Colonic mucosa (tissue), 4 donors: Measurements from ENCODE around the gene GAS6. TPM values are rescaled to one million over a fixed set of nuclear protein-coding genes. Genes with fewer than 3 reads are reported as not detected.
A peak's percentile ranks its signal among the peaks of the same experiment; 100 is the strongest.

Source experiments
- DNase-seq: peaks from one replicate; pipeline ENCODE4 v3.0.0-alpha.2; 2020
- H3K27ac ChIP-seq: fragments of 200-600 bp; one replicate; pipeline ENCODE4 v1.8.0; 2021
- H3K27me3 ChIP-seq: fragments of 200-600 bp; one replicate; pipeline ENCODE4 v1.8.0; 2021
- H3K36me3 ChIP-seq: fragments of 200-600 bp; one replicate; pipeline ENCODE4 v1.8.0; 2021
- H3K4me1 ChIP-seq: fragments of 200-600 bp; one replicate; pipeline ENCODE4 v1.8.0; 2021; ENCODE audit warnings: mild to moderate bottlenecking
- H3K4me3 ChIP-seq: fragments of 200-600 bp; one replicate; pipeline ENCODE4 v1.8.0; 2021
- H3K9ac ChIP-seq, 2 donors: one replicate each; pipeline ENCODE4 v1.7.0; 2013; ENCODE audit warnings: control low read depth in 2 of 2, low read depth in 2 of 2, low read length in 2 of 2
- H3K9me3 ChIP-seq: fragments of 200-600 bp; one replicate; pipeline ENCODE4 v1.8.0; 2021
- intact Hi-C: fragments of 100-400 bp; cut with DNase I; formaldehyde crosslinking; loops from one replicate; pipeline ENCODE4 v1.14.1; 2022
- total RNA-seq, 2 donors: library from RNA; stranded (reverse); fragmentation: NEBNext Ultra II Directional in 1 of 2; extraction: Animal tissue kit (Norgen Biotek cat#: 25700) in 1 of 2; gene quantifications; one replicate each; pipeline ENCODE4 v1.2.1, GENCODE V29; 2021
- TF ChIP-seq, protein P1 (sequence below): fragments of 200-600 bp; IDR thresholded peaks from one replicate; pipeline ENCODE4 v1.8.0; 2022; ENCODE audit warnings: antibody characterized with exemption, mild to moderate bottlenecking
- donor health status: healthy.
- donor health status: DM: no; HTN: no; CAD: no.
- donor health status: DM: no; HTN: no; CAD: no.

GAS6 gene
- total RNA-seq, 2 donors from 2014 or later: 118 to 121 TPM

DNA sequence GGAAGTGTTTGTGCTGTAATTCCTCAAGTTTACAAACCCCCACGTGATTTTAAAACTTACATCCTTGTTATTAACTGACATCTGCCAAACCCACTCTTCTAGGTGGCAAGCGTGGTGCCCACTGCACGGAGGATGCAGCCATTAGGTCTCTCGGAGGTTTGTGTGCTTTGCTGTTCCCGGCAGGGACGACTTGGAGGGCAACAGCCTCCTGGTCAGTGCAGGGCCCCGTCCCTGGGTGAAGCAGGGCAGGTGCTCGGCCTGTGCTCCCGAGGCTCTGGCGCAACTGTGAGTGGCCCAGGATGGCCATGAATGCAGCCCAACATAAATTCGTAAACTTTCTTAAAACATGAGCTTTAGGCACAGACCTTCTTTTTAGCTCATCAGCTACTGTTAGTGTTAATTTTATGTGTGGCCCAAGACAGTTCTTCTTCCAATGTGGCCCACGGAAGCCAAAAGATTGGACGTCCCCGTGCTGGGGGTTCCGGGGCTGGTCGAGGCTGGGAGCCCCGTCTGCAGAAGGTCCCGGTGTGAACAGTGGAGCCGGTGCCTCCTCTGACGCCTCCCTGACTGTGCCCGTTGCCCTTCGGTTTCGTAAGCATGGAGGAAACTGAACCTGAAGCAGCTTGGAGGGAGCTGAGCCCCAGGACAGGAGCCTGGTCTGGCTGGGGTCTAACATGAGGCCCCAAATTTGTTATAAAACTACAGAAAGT lies 11.9 kb downstream of the GAS6 start:
- TF ChIP-seq, protein P1, sequence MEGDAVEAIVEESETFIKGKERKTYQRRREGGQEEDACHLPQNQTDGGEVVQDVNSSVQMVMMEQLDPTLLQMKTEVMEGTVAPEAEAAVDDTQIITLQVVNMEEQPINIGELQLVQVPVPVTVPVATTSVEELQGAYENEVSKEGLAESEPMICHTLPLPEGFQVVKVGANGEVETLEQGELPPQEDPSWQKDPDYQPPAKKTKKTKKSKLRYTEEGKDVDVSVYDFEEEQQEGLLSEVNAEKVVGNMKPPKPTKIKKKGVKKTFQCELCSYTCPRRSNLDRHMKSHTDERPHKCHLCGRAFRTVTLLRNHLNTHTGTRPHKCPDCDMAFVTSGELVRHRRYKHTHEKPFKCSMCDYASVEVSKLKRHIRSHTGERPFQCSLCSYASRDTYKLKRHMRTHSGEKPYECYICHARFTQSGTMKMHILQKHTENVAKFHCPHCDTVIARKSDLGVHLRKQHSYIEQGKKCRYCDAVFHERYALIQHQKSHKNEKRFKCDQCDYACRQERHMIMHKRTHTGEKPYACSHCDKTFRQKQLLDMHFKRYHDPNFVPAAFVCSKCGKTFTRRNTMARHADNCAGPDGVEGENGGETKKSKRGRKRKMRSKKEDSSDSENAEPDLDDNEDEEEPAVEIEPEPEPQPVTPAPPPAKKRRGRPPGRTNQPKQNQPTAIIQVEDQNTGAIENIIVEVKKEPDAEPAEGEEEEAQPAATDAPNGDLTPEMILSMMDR: no peak
- Histone ChIP-seq H3K4me1 (peaks cover 52% of the 10 kb centered on the region), H3K9me3 (no peaks in the 10 kb centered on the region), H3K27ac (no peak overlapping the region), H3K27me3 (no peaks in the 10 kb centered on the region), H3K4me3 (no peak overlapping the region), H3K36me3 (no peaks in the 10 kb centered on the region), H3K9ac (no peak overlapping the region)
- intact Hi-C loops: no loop called here
- no peak for DNase-seq

DNA sequence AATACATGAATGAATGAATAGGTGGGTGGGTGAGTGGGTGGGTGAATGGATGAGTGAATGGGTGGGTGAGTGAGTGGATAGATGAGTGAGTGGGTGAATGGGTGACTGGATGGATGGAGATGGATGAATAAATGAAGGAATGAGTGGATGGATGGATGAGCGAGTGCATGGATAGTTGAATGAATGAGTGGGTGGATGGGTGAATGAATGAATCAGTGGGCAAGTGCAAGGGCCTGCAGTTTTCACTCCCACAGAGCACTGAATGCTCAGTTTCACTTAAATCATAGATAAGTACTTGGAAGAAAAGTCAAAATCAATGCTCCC lies 12.4 kb downstream of the GAS6 start:
- Histone ChIP-seq H3K4me3 (no peak overlapping the region), H3K4me1 (peaks cover 47% of the 10 kb centered on the region), H3K9ac (no peak overlapping the region), H3K27ac (no peak overlapping the region), H3K9me3 (no peaks in the 10 kb centered on the region), H3K36me3 (no peaks in the 10 kb centered on the region), H3K27me3 (no peaks in the 10 kb centered on the region)
- TF ChIP-seq, protein P1: no peak
- no peak for DNase-seq
- intact Hi-C loops: no loop called here

DNA sequence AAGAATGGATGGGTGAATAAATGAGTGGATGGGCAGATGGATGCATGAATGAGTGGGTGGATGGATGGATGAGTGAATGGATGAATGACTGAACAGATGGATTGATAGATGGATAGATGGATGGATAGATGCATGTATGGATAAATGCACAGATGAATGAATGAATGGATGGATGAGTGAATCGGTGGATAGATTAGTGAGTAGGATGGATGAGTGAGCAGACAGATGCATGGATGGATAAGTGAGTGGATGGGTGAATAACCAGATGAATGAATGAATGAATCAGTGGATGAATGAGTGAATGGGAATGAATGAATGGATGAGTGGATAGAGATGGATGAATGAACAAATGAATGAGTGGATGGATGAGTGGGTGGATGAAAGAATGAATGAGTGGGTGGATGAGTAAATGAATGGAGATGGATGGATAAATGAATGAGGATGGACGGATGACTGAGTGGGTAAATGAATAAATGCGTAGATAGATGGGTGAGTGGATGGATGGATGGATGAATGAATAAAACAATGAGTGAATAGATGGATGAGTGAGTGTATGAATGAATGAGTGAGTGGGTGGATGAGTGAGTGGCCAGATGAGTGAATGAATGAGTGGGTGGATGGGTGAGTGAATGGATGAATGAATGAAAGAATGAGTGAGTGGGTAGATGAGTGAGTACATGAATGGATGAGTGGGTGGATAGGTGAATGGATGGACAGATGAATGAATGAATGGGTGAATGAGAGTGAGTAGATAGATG lies 13.0 kb downstream of the GAS6 start:
- intact Hi-C loops: no loop called here
- H3K9me3 ChIP-seq: no peaks in the 10 kb centered on the region
- peak; percentile 2 for DNase-seq
- TF ChIP-seq, protein P1: no peak
- no peak overlapping the region for H3K9ac ChIP-seq
- no peak overlapping the region for H3K4me3 ChIP-seq
- H3K36me3 ChIP-seq: no peaks in the 10 kb centered on the region
- H3K27me3 ChIP-seq: no peaks in the 10 kb centered on the region
- H3K4me1 ChIP-seq: peaks cover 41% of the 10 kb centered on the region
- no peak overlapping the region for H3K27ac ChIP-seq

DNA sequence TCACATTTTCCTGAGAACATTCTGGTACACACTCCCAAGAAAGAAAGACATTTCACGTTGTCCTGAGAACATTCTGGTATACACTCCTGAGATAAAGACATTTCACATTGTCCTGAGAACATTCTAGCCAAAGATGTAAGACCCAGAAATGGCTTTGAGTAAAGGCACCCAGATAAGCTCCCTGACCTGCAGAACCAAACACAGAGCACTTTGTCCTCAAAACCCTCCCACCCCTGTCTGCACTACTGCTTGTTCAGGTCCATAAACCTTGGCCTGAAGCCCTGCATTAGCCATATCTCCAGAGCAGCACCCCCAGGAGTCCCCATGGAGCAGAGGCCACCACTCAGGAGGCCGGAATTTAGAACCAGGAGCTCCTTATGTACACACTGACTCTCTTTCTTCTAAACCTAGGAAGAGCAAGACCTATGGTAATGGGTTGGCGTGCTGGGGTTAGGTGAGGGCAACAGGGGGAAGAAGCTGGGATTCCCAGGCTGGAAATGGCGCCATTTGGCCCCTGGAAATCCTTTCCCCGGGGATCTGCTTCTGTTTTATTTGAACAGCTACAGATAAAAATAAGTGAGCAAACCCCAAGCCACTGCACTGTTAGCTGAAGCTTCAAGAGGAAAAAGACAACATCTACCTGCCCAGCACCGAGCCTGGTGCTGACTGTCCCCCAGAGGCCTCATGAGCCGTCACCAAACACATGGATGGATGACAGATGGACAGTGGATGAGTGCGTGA lies 13.7 kb downstream of the GAS6 start:
- Histone ChIP-seq H3K9me3 (no peaks in the 10 kb centered on the region), H3K36me3 (no peaks in the 10 kb centered on the region), H3K4me1 (peaks cover 34% of the 10 kb centered on the region), H3K4me3 (no peak overlapping the region), H3K27me3 (no peaks in the 10 kb centered on the region), H3K9ac (no peak overlapping the region), H3K27ac (no peak overlapping the region)
- intact Hi-C loops: no loop called here
- peak; percentile 19 for DNase-seq
- TF ChIP-seq, protein P1: no peak

DNA sequence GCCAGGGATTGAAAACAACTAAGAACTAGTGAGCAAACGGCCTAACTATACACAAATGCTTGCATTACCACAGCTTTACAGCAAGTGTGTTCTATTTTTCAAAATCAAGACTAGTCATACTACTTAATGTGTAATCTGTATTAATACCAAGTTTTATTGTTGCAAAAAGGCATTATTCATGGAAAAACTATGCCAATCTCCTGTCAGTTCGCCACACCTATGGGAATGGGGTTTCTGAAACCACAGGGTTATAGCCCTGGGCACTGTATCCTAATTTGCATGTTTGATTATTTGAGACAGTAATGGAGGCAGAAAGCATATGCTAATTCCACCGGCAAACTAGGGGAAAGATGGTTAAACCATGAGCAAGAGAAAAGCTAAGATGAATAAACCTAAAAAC lies 14.3 kb downstream of the GAS6 start:
- H3K9ac ChIP-seq: no peak overlapping the region

More for the DNA sequence above, 14.3 kb downstream of the GAS6 start:
- Histone ChIP-seq H3K4me1 (peaks cover 28% of the 10 kb centered on the region), H3K36me3 (no peaks in the 10 kb centered on the region), H3K4me3 (no peak overlapping the region), H3K9me3 (no peaks in the 10 kb centered on the region), H3K27ac (no peak overlapping the region), H3K27me3 (no peaks in the 10 kb centered on the region)
- peak; percentile 12 for DNase-seq
- TF ChIP-seq, protein P1: no peak
- intact Hi-C loops: no loop called here
